GM12878 (cell line): ENCODE data around the gene C1orf52. TPM values are rescaled to one million over a fixed set of nuclear protein-coding genes. Genes with fewer than 3 reads are reported as not detected.

Experiments
- CBFB ChIP-seq: IDR thresholded peaks from 2 replicates; pipeline ENCODE4 v1.6.1; 2016; ENCODE audit warnings: antibody characterized with exemption, low read depth
- EGR1 ChIP-seq, 2 experiments: IDR thresholded peaks; 1 replicate in 1 of 2; 2 replicates in 1 of 2; pipeline ENCODE4 v1.6.1; 2011 to 2012; ENCODE audit warnings: low read depth in 2 of 2, low read length in 2 of 2, borderline replicate concordance in 1 of 2, mild to moderate bottlenecking in 1 of 2, moderate library complexity in 1 of 2
- EP300 ChIP-seq, 2 experiments: fragments of 150-350 bp in 1 of 2; IDR thresholded peaks; 2 replicates each; pipeline ENCODE4 v1.6.1; 2011 to 2012; ENCODE audit warnings: low read depth in 2 of 2, low read length in 2 of 2, borderline replicate concordance in 1 of 2, improper control_type of control experiment in 1 of 2, inconsistent platforms in 1 of 2; ENCODE audit not compliant: control insufficient read depth in 1 of 2
- ETV6 ChIP-seq, 2 experiments: fragments of 450-650 bp in 1 of 2; IDR thresholded peaks in 1 of 2; conservative IDR thresholded peaks in 1 of 2; 2 replicates each; pipeline ENCODE4 v1.6.1; 2014; ENCODE audit warnings: antibody characterized with exemption in 1 of 2, borderline replicate concordance in 1 of 2, low read depth in 1 of 2, mild to moderate bottlenecking in 1 of 2, moderate library complexity in 1 of 2
- FOXM1 ChIP-seq: IDR thresholded peaks from 2 replicates; pipeline ENCODE4 v1.6.1; 2012; ENCODE audit warnings: low read depth, mild to moderate bottlenecking, inconsistent platforms, low read length, moderate library complexity
- MLLT1 ChIP-seq: fragments of 450-650 bp; IDR thresholded peaks from 2 replicates; pipeline ENCODE4 v1.6.1; 2016; ENCODE audit warnings: mild to moderate bottlenecking
- NFIC ChIP-seq: IDR thresholded peaks from 2 replicates; pipeline ENCODE4 v1.6.1; 2012; ENCODE audit warnings: low read depth, mild to moderate bottlenecking, inconsistent platforms, low read length, moderate library complexity
- NFYB ChIP-seq: IDR thresholded peaks from 2 replicates; pipeline ENCODE4 v1.6.1; 2011; ENCODE audit warnings: low read depth, mild to moderate bottlenecking, low read length, improper control_type of control experiment, moderate library complexity; ENCODE audit not compliant: insufficient read depth
- PAX8 ChIP-seq: fragments of 450-650 bp; IDR thresholded peaks from 2 replicates; pipeline ENCODE4 v1.6.1; 2017; ENCODE audit warnings: mild to moderate bottlenecking, moderate library complexity
- PKNOX1 ChIP-seq: fragments of 450-650 bp; IDR thresholded peaks from 2 replicates; pipeline ENCODE4 v1.6.1; 2016; ENCODE audit warnings: mild to moderate bottlenecking
- RELA ChIP-seq: fragments of 450-650 bp; IDR thresholded peaks from 2 replicates; pipeline ENCODE4 v1.8.0; 2014; ENCODE audit warnings: borderline replicate concordance; ENCODE audit not compliant: partially characterized antibody
- RUNX3 ChIP-seq: IDR thresholded peaks from 2 replicates; pipeline ENCODE4 v1.6.1; 2012; ENCODE audit warnings: low read length, inconsistent platforms
- SRF ChIP-seq, 2 experiments: IDR thresholded peaks; 2 replicates each; pipeline ENCODE4 v1.6.1; 2011; ENCODE audit warnings: low read depth in 2 of 2, low read length in 2 of 2, mild to moderate bottlenecking in 1 of 2, moderate library complexity in 1 of 2
- STAT1 ChIP-seq: fragments of 450-650 bp; conservative IDR thresholded peaks from 2 replicates; pipeline ENCODE4 v1.6.1; 2014; ENCODE audit warnings: antibody characterized with exemption, mild to moderate bottlenecking
- ZNF217 ChIP-seq: fragments of 450-650 bp; IDR thresholded peaks from 2 replicates; pipeline ENCODE4 v1.6.1; 2017; ENCODE audit warnings: antibody characterized with exemption, mild to moderate bottlenecking
- ZSCAN29 ChIP-seq: fragments of 450-650 bp; IDR thresholded peaks from 2 replicates; pipeline ENCODE4 v1.6.1; 2017; ENCODE audit warnings: mild to moderate bottlenecking, moderate library complexity
- polyA plus RNA-seq, 11 experiments: library from polyadenylated mRNA; depleted of rRNA in 4 of 11; unstranded in 6 of 11; stranded (reverse) in 5 of 11; fragments of >200 nt; fragmentation: Nextera tagmentation in 4 of 11; fragmentation: Illumina TruSeq in 1 of 11; extraction: Ambion mirVana in 4 of 11; extraction: Trizol in 1 of 11; gene quantifications; 1 replicate in 1 of 11; 2 replicates in 10 of 11; pipeline versions ENCODE4 v1.2.1 to v1.2.3, GENCODE V29; 2011 to 2016; ENCODE audit warnings: inconsistent platforms in 2 of 11, missing spikeins in 2 of 11, low read depth in 1 of 11
- total RNA-seq, 4 experiments: library from RNA; depleted of rRNA in 3 of 4; stranded (reverse); fragments of >200 nt in 3 of 4; fragmentation: Illumina TruSeq in 1 of 4; extraction: Trizol in 1 of 4; gene quantifications; 2 replicates each; pipeline versions ENCODE4 v1.2.1 to v1.2.3, GENCODE V29; 2013 to 2021
- TF ChIP-seq, protein P1 (sequence below): fragments of 450-650 bp; IDR thresholded peaks from 2 replicates; pipeline ENCODE4 v1.6.1; 2017; ENCODE audit warnings: mild to moderate bottlenecking, moderate library complexity
- TF ChIP-seq, protein P2 (sequence below): fragments of 450-650 bp; IDR thresholded peaks from 2 replicates; pipeline ENCODE4 v1.6.1; 2018; ENCODE audit warnings: mild to moderate bottlenecking, low read depth, moderate library complexity; ENCODE audit not compliant: partially characterized antibody

Gene C1orf52
- total and polyA plus RNA-seq, 10 of the 15 experiments (the other 5 are each of a cell fraction or from before 2014, with no cell fraction given), result 9.4 to 39.5 (median 17.6) TPM

DNA sequence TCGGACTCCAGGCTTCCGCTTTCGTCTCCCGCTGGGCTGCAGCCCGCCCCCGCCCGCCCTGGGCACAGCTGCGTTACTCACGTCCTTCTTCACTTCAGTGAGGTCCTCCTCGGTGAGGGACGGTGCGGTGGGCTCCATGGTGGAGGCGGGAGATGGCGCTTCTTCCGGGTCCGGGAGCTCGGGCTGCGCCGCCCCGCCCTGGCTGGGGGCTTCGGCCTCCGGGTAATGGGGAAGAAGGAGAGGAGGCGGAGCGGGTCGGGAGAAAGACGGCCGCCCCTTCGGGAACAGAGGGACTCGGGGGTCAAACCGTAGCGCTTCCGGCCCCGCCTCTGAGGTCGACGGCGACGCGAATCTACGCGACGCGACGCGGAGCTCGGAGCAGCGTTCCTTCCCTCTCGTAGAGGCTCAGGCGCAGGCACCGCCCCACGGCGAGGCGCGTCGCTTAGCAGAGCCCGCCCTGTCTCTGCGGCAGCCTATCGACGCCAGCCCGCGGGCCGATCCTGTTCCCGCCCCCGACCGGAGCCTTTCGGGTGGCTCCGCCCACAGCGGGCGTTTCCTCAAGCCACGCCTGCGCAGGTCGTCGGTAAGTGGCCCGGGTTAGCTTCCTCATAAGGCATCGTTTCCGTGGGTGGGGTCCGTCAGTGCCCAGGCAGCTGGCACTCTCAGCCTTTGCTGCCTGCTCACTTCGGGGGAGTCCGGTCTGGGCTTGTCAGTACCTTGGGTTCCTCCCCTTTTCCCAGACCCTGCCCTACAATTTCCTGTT is 16.9 kb upstream of the C1orf52 start, which contains the start of gene BCL10 (continued):
- TF ChIP-seq MLLT1, result peak; percentile 4; the same call in 1 of the 2 replicates
- TF ChIP-seq ZNF217, result no peak
- TF ChIP-seq, protein P1, sequence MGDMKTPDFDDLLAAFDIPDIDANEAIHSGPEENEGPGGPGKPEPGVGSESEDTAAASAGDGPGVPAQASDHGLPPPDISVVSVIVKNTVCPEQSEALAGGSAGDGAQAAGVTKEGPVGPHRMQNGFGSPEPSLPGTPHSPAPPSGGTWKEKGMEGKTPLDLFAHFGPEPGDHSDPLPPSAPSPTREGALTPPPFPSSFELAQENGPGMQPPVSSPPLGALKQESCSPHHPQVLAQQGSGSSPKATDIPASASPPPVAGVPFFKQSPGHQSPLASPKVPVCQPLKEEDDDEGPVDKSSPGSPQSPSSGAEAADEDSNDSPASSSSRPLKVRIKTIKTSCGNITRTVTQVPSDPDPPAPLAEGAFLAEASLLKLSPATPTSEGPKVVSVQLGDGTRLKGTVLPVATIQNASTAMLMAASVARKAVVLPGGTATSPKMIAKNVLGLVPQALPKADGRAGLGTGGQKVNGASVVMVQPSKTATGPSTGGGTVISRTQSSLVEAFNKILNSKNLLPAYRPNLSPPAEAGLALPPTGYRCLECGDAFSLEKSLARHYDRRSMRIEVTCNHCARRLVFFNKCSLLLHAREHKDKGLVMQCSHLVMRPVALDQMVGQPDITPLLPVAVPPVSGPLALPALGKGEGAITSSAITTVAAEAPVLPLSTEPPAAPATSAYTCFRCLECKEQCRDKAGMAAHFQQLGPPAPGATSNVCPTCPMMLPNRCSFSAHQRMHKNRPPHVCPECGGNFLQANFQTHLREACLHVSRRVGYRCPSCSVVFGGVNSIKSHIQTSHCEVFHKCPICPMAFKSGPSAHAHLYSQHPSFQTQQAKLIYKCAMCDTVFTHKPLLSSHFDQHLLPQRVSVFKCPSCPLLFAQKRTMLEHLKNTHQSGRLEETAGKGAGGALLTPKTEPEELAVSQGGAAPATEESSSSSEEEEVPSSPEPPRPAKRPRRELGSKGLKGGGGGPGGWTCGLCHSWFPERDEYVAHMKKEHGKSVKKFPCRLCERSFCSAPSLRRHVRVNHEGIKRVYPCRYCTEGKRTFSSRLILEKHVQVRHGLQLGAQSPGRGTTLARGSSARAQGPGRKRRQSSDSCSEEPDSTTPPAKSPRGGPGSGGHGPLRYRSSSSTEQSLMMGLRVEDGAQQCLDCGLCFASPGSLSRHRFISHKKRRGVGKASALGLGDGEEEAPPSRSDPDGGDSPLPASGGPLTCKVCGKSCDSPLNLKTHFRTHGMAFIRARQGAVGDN, result peak; percentile 7; the same call in 1 of the 2 replicates
- no peak for TF ChIP-seq EP300 (IDR thresholded peaks at IDR 0.05; ENCODE audit: borderline replicate concordance in 1 of 2, control insufficient read depth in 1 of 2, low read depth in 2 of 2, low read length in 2 of 2)
- 0 out of 2 replicates have a peak, but pooled peaks have one; percentile 22 for TF ChIP-seq RUNX3
- no peak for TF ChIP-seq STAT1
- peak; percentile 68; the same call in 1 of the 2 replicates for TF ChIP-seq NFYB
- no peak for TF ChIP-seq FOXM1
- TF ChIP-seq, protein P2, sequence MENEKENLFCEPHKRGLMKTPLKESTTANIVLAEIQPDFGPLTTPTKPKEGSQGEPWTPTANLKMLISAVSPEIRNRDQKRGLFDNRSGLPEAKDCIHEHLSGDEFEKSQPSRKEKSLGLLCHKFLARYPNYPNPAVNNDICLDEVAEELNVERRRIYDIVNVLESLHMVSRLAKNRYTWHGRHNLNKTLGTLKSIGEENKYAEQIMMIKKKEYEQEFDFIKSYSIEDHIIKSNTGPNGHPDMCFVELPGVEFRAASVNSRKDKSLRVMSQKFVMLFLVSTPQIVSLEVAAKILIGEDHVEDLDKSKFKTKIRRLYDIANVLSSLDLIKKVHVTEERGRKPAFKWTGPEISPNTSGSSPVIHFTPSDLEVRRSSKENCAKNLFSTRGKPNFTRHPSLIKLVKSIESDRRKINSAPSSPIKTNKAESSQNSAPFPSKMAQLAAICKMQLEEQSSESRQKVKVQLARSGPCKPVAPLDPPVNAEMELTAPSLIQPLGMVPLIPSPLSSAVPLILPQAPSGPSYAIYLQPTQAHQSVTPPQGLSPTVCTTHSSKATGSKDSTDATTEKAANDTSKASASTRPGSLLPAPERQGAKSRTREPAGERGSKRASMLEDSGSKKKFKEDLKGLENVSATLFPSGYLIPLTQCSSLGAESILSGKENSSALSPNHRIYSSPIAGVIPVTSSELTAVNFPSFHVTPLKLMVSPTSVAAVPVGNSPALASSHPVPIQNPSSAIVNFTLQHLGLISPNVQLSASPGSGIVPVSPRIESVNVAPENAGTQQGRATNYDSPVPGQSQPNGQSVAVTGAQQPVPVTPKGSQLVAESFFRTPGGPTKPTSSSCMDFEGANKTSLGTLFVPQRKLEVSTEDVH, result no peak
- no peak for TF ChIP-seq PAX8
- no peak for TF ChIP-seq ZSCAN29
- TF ChIP-seq CBFB, result peak; percentile 50; the same call in 1 of the 2 replicates
- TF ChIP-seq RELA, result no peak
- TF ChIP-seq ETV6 (conservative IDR thresholded peaks at IDR 0.05 in 1 of 2, IDR thresholded peaks at IDR 0.05 in 1 of 2; ENCODE audit: borderline replicate concordance in 1 of 2, low read depth in 1 of 2), result no peak
- no peak for TF ChIP-seq NFIC
- TF ChIP-seq PKNOX1, result peak; percentile 51; the same call in 1 of the 2 replicates
- peak; percentile 100 for TF ChIP-seq SRF (IDR thresholded peaks at IDR 0.05; ENCODE audit: low read depth in 2 of 2, low read length in 2 of 2)
- peak in 1 of 2 experiments; percentile 26; a peak in 1 of 3 replicates for TF ChIP-seq EGR1 (IDR thresholded peaks at IDR 0.05; ENCODE audit: borderline replicate concordance in 1 of 2, low read depth in 2 of 2, low read length in 2 of 2)
